Transverse colon (tissue), 4 donors: ENCODE measurements around the gene KLK1. TPM values are rescaled to one million over a fixed set of nuclear protein-coding genes. Genes with fewer than 3 reads are reported as not detected.

Source experiments
- DNase-seq: peaks from one replicate; pipeline ENCODE4 v3.0.0-alpha.2; 2019
- H3K27ac ChIP-seq, 4 donors: fragments of 200-600 bp; sonication (generic); 2 replicates each; pipeline ENCODE4 v1.5.1; 2016 to 2018; ENCODE audit warnings: inconsistent platforms in 4 of 4
- H3K27me3 ChIP-seq: fragments of 200-600 bp; sonication (generic); 2 replicates; pipeline ENCODE4 v1.5.1; 2017; ENCODE audit warnings: inconsistent platforms
- H3K36me3 ChIP-seq, 4 donors: fragments of 200-600 bp; sonication (generic); 2 replicates each; pipeline ENCODE4 v1.5.1; 2017 to 2019; ENCODE audit warnings: inconsistent platforms in 4 of 4
- H3K4me1 ChIP-seq, 4 donors: fragments of 200-600 bp; sonication (generic); 2 replicates each; pipeline ENCODE4 v1.5.1; 2017 to 2020; ENCODE audit warnings: inconsistent platforms in 4 of 4
- H3K4me3 ChIP-seq, 4 donors: fragments of 200-600 bp; sonication (generic); 1 replicate in 1 of 4; 2 replicates in 3 of 4; pipeline versions ENCODE4 v1.5.1 to v1.6.1; 2017 to 2019; ENCODE audit warnings: inconsistent platforms in 4 of 4
- H3K9me3 ChIP-seq, 2 donors: fragments of 200-600 bp; sonication (generic); 2 replicates each; pipeline ENCODE4 v1.5.1; 2017 to 2019; ENCODE audit warnings: inconsistent platforms in 2 of 2
- CTCF ChIP-seq, 5 experiments: fragments of 200-600 bp in 3 of 5; fragments of 450-650 bp in 2 of 5; sonication (generic) in 3 of 5; IDR thresholded peaks; 1 replicate in 2 of 5; 2 replicates in 3 of 5; pipeline ENCODE4 v1.5.1; 2016 to 2017; ENCODE audit warnings: antibody characterized with exemption in 5 of 5, inconsistent platforms in 3 of 5, mild to moderate bottlenecking in 2 of 5, moderate library complexity in 1 of 5
- EP300 ChIP-seq: sonication (generic); formaldehyde crosslinking; IDR thresholded peaks from one replicate; pipeline ENCODE4 v1.6.1; 2017; ENCODE audit warnings: antibody characterized with exemption, low read depth
- POLR2A ChIP-seq: fragments of 450-650 bp; IDR thresholded peaks from one replicate; pipeline ENCODE4 v1.6.1; 2016; ENCODE audit warnings: antibody characterized with exemption, mild to moderate bottlenecking, moderate library complexity
- POLR2AphosphoS5 ChIP-seq, 3 donors: sonication (generic); formaldehyde crosslinking; IDR thresholded peaks; one replicate each; pipeline ENCODE4 v1.6.1; 2016; ENCODE audit warnings: antibody characterized with exemption in 3 of 3
- WGBS, 2 donors: methylation state at CpG; one replicate each; pipeline ENCODE4 v1.1.5; 2018; ENCODE audit warnings: low coverage in 1 of 2; 5-methylcytosine and 5-hydroxymethylcytosine counted together
- in situ Hi-C, 4 donors: fragments of 200-750 bp; cut with MboI; loops; one replicate each; pipeline versions ENCODE4 v1.15.0 to v1.15.1; 2017; ENCODE audit warnings: low sequenced_read_pairs in 3 of 4, low pct_ligation_motif_present in 1 of 4, low pct_unique_long_range_greater_than_20kb in 1 of 4
- intact Hi-C: fragments of 100-400 bp; cut with DNase I; formaldehyde crosslinking; loops from one replicate; pipeline ENCODE4 v1.15.1; 2023; ENCODE audit warnings: low total_unique reads
- total RNA-seq, 4 donors: library from RNA; depleted of rRNA; stranded (reverse); fragments of >200 nt; gene quantifications; one replicate each; pipeline ENCODE4 v1.1.0, GENCODE V29; 2016

The KLK1 gene
- total RNA-seq, 4 donors from 2014 or later: 17.0 to 150 (median 35.4) TPM

DNA sequence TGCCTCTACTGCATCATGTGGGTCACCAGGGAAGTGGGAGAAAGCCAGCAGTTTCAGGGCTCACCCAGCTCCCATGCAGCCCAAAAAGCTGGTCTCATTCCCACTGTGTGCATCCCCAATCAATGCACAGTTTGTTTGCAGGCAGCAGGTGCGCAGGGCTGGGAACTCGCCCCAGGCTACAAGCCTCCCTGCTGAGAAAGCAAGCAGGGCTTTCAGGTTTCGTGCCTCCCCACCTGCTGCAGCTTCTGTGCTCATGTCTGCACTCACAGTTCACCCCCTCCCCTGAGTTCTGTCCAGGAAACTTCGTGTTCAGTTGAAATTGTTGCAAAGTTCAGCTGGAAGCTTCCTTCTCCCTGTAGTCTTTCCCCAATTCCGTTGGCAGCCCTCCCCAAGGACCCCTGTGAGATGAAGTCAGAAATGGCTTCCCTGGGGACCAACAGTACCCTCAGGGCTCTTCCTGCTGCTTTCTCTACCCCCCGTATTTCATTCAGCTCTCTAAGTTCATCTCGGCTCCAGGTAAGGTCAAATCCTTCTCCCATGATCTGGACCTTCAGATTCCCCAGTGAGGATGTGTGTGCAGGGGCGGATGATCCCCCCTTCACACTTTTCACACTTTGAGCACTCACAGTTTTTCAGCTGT, 20.8 kb upstream of the KLK1 start:
- H3K4me3 ChIP-seq: no peak overlapping the region
- DNase-seq: no peak
- H3K36me3 ChIP-seq: no peaks in the 10 kb centered on the region
- intact Hi-C loops: no loop called here
- H3K4me1 ChIP-seq: no peaks in the 10 kb centered on the region
- in situ Hi-C loops: no loop called here
- peaks cover 5% of the 10 kb centered on the region for H3K27me3 ChIP-seq
- WGBS, 2 donors: 20 to 57% methylated on average over 1 to 8 of the region's 8 CpGs
- peaks cover 0 to 4% of the 10 kb centered on the region in 2 donors for H3K9me3 ChIP-seq
- no peak overlapping the region for H3K27ac ChIP-seq
- TF ChIP-seq CTCF (IDR thresholded peaks at IDR 0.05) (no peak), POLR2AphosphoS5 (IDR thresholded peaks at IDR 0.05) (no peak)

GRCh38 chr19:50843701-50844221, 20.2 kb upstream of the KLK1 start:
- Histone ChIP-seq H3K27ac (no peak overlapping the region), H3K4me1 (no peaks in the 10 kb centered on the region), H3K9me3 (peaks cover 0 to 4% of the 10 kb centered on the region in 2 donors), H3K4me3 (no peak overlapping the region), H3K36me3 (no peaks in the 10 kb centered on the region), H3K27me3 (peaks cover 5% of the 10 kb centered on the region)
- in situ Hi-C loops (no loop called here), intact Hi-C loops (no loop called here)
- no peak for DNase-seq
- 65% methylated on average over 7 of the region's 7 CpGs; no CpG with 5 or more reads in 1 of the 2 donors for WGBS, 2 donors
- TF ChIP-seq POLR2AphosphoS5 (IDR thresholded peaks at IDR 0.05) (no peak), EP300 (no peak), CTCF (IDR thresholded peaks at IDR 0.05) (no peak), POLR2A (no peak)

DNA sequence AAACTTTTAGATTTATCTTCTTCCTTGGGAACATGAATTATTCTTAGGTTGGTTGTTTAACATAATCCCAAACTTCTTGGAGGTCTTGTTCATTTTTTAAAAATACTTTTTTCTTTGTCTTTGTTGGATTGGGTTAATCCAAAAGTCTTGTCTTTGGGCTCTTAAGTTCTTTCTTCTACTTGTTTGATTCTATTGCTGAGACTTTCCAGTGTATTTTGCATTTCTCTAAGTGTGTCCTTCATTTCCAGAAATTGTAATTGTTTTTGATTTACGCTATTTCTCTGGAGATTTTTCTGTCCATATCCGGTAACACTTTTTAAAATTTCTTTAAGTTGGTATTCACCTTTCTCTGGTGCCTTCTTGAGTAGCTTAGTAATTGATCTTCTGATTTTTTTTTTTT, 19.6 kb upstream of the KLK1 start:
- in situ Hi-C loops: no loop called here
- no peaks in the 10 kb centered on the region for H3K4me1 ChIP-seq
- no peaks in the 10 kb centered on the region for H3K36me3 ChIP-seq
- no peak overlapping the region for H3K27ac ChIP-seq
- no peak for DNase-seq
- no peak for TF ChIP-seq POLR2A
- no peak for TF ChIP-seq EP300
- no peak for TF ChIP-seq POLR2AphosphoS5 (IDR thresholded peaks at IDR 0.05)
- no peak for TF ChIP-seq CTCF (IDR thresholded peaks at IDR 0.05)
- intact Hi-C loops: no loop called here
- peaks cover 0 to 4% of the 10 kb centered on the region in 2 donors for H3K9me3 ChIP-seq
- WGBS, 2 donors: 87 to 92% methylated on average over 2 of the region's 2 CpGs
- no peak overlapping the region for H3K4me3 ChIP-seq
- H3K27me3 ChIP-seq: peaks cover 5% of the 10 kb centered on the region

GRCh38 chr19:50842130-50842529, 18.5 kb upstream of the KLK1 start:
- WGBS, 2 donors: 62% methylated on average over 6 of the region's 6 CpGs; no CpG with 5 or more reads in 1 of the 2 donors
- intact Hi-C loops: no loop called here

More at GRCh38 chr19:50842130-50842529, 18.5 kb upstream of the KLK1 start:
- Histone ChIP-seq H3K27ac (no peak overlapping the region), H3K36me3 (no peaks in the 10 kb centered on the region), H3K4me3 (no peak overlapping the region), H3K9me3 (peaks cover 0 to 4% of the 10 kb centered on the region in 2 donors), H3K4me1 (peaks cover 0 to 1% (median 0%) of the 10 kb centered on the region in 4 donors), H3K27me3 (peaks cover 5% of the 10 kb centered on the region)
- no peak for DNase-seq
- in situ Hi-C loops: no loop called here
- TF ChIP-seq POLR2A (no peak), EP300 (no peak), CTCF (IDR thresholded peaks at IDR 0.05) (no peak), POLR2AphosphoS5 (IDR thresholded peaks at IDR 0.05) (no peak)
